Heart left ventricle (tissue), 13 donors: ENCODE measurements around the gene TRPM2.

Source experiments
- CTCF ChIP-seq, 12 donors: fragments of 200-600 bp; sonication (generic) in 4 of 12; IDR thresholded peaks; one replicate each; pipeline versions ENCODE4 v1.5.0 to v1.8.0; 2018 to 2022; ENCODE audit warnings: antibody characterized with exemption in 12 of 12, mild to moderate bottlenecking in 5 of 12
- POLR2A ChIP-seq, 2 donors: fragments of 450-650 bp; IDR thresholded peaks; one replicate each; pipeline ENCODE4 v1.6.1; 2017; ENCODE audit warnings: antibody characterized with exemption in 2 of 2, mild to moderate bottlenecking in 2 of 2, moderate library complexity in 2 of 2
- donor health status: ischemic (EF 13 %, LVEDD 7.1; RV severe dilation, severe dysfunction).
- donor health status: DM: no; HTN: yes; CAD: no.
- donor health status: DM: no; HTN: no; CAD: no.
- donor health status: ischemic (EF 25% LVEDD 6.9; RV normal size, moderate dysfunction).
- donor health status: ischemic (EF 25% LVEDD 5.7; RV mildly dilated, moderate dysfunction).
- donor health status: ischemic (EF 35%, LVEDD 5.7; RV mildly dilated, moderate dysfunction).
- donor health status: nonischemic (EF 11% LVEDD 7.7; RV severe dilation, severe dysfunction).
- donor health status: DM: yes; HTN: yes; CAD: no.
- donor health status: PGD.
- donor health status: ischemic (EF 29% LVEDD 5.4; RV normal size, mild dysfunction).
- donor health status: nonischemic (EF 23%, LVEDD 6.1; RV moderate dilation, normal function).

DNA sequence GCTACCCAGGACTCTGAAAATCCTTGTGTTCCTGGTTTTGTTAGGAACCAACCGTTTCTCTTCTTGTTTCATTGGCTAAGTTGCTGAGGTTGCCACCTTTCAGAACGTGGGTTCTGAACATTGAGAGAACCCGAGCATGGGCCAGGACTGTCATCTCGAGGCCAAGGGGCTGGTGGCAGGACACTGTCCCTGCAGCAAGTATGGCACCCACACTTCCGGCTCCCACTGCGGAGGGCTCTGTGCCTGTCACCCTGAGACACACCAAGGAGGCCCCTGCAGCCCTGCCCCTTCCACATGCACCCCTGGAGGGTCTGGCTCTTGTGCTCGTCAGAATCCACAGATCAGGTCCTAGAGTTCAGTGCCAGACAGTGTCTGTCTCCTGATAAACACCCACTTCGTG, 62.8 kb downstream of the TRPM2 start:
- TF ChIP-seq CTCF (IDR thresholded peaks at IDR 0.05) = no peak
- no peak for TF ChIP-seq POLR2A (IDR thresholded peaks at IDR 0.05)
